Psoas muscle (tissue), 8 donors: ENCODE results near the gene FOLR3. TPM values are rescaled to one million over a fixed set of nuclear protein-coding genes. Genes with fewer than 3 reads are reported as not detected.
A peak's percentile ranks its signal among the peaks of the same experiment; 100 is the strongest.
"Not testable (repeated sequence)": the region's sequence is repeated elsewhere in the genome, so short reads cannot be mapped to it uniquely, and the experiment has no call there.

Source experiments
- ATAC-seq, 4 donors: fragments of 200-7000 bp; cut with Tn5 transposase; one replicate each; pipeline ENCODE4 v1.9.1; 2020; ENCODE audit warnings: moderate library complexity in 3 of 4, mild to moderate bottlenecking in 2 of 4
- DNase-seq, 2 donors: peaks; one replicate each; pipeline ENCODE4 v3.0.0-alpha.2; 2020
- H3K27ac ChIP-seq: fragments of 200-600 bp; one replicate; pipeline ENCODE4 v1.8.0; 2022
- H3K27me3 ChIP-seq, 3 donors: fragments of 200-600 bp in 1 of 3; one replicate each; pipeline versions ENCODE4 v1.6.1 to v1.8.0; 2013 to 2022; ENCODE audit warnings: low read length in 2 of 3, mild to moderate bottlenecking in 2 of 3, moderate library complexity in 1 of 3; ENCODE audit not compliant: insufficient read depth in 3 of 3
- H3K36me3 ChIP-seq, 2 donors: fragments of 200-600 bp in 1 of 2; one replicate each; pipeline versions ENCODE4 v1.6.1 to v1.8.0; 2013 to 2022; ENCODE audit warnings: low read depth in 1 of 2, mild to moderate bottlenecking in 1 of 2, moderate library complexity in 1 of 2; ENCODE audit not compliant: insufficient read depth in 1 of 2
- H3K4me1 ChIP-seq: fragments of 200-600 bp; one replicate; pipeline ENCODE4 v1.8.0; 2022
- H3K4me3 ChIP-seq: fragments of 200-600 bp; one replicate; pipeline ENCODE4 v1.8.0; 2022; ENCODE audit warnings: mild to moderate bottlenecking
- H3K9me3 ChIP-seq: fragments of 200-600 bp; one replicate; pipeline ENCODE4 v1.8.0; 2022
- CTCF ChIP-seq: fragments of 200-600 bp; IDR thresholded peaks from one replicate; pipeline ENCODE4 v1.8.0; 2022; ENCODE audit warnings: antibody characterized with exemption
- WGBS, 3 donors: extraction: QIAGEN DNeasy Blood & Tissue Kit; methylation state at CpG; one replicate each; pipeline versions ENCODE4 v1.1.6 to v1.1.7; 2013; 5-methylcytosine and 5-hydroxymethylcytosine counted together
- intact Hi-C, 2 donors: fragments of 100-400 bp; cut with DNase I; formaldehyde crosslinking; loops; one replicate each; pipeline versions ENCODE4 v1.11.0 to v1.14.2; 2022
- long read RNA-seq, 2 donors: library from polyadenylated mRNA; unstranded; transcript quantifications; one replicate each; pipeline ENCODE4 v2.0.0, GENCODE V29; 2021
- polyA plus RNA-seq, 3 donors: library from polyadenylated mRNA; stranded (reverse); fragments of 200-250 nt; gene quantifications; one replicate each; pipeline ENCODE4 v1.2.3, GENCODE V29; 2013
- total RNA-seq, 4 donors: library from RNA; stranded (reverse); fragmentation: NEBNext Ultra II Directional in 2 of 4; extraction: Animal tissue kit (Norgen Biotek cat#: 25700) in 2 of 4; gene quantifications; one replicate each; pipeline versions ENCODE4 v1.2.1 to v1.2.4, GENCODE V29; 2021 to 2023
- donor health status: healthy with polysubstance abuse.
- donor health status: DM: no; HTN: no; CAD: no; lungs with moderate emphysema.
- donor health status: Bipolar disorder and iron deficiency.
- donor health status: healthy.
- donor health status: DM: yes; HTN: yes; CAD: no.
- donor health status: DM: no; HTN: no; CAD: no.
- donor health status: DM: no; HTN: no; CAD: no.
- donor health status: DM: yes; HTN: yes; CAD: no.

FOLR3 gene
- total RNA-seq (under 1 TPM in 1 of 4 donors, not detected in 3; 0.58 TPM), polyA plus RNA-seq (under 1 TPM in 1 of 3 donors, not detected in 2; 0.09 TPM)
- long read RNA-seq, donor 1: 0 reads
- long read RNA-seq, donor 2: 0 reads

- H3K4me3 ChIP-seq, H3K9me3 ChIP-seq, H3K27ac ChIP-seq, ATAC-seq, H3K27me3 ChIP-seq, H3K4me1 ChIP-seq, intact Hi-C loops, DNase-seq, H3K36me3 ChIP-seq: not testable (repeated sequence)
- WGBS, 3 donors: 84 to 93% (median 88%) methylated on average over 4 of the region's 4 CpGs
These were observed at the start of gene FOLR3 for GRCh38 chr11:72135473-72135872. FOLR3 (plus strand) TSS chr11:72135725; CDS start chr11:72135953, 228 bp downstream.

- DNase-seq: no peak
- WGBS, 3 donors: 78 to 82% (median 79%) methylated on average over 4 of the region's 4 CpGs
- peaks cover 4% of the 10 kb centered on the region for H3K4me1 ChIP-seq
- no peak overlapping the region for H3K27ac ChIP-seq
- ATAC-seq: no peak
- no peaks in the 10 kb centered on the region for H3K27me3 ChIP-seq
- intact Hi-C loops: no loop called here
- peaks cover 7 to 18% of the 10 kb centered on the region in 2 donors for H3K36me3 ChIP-seq
- H3K4me3 ChIP-seq: no peak overlapping the region
- no peak for TF ChIP-seq CTCF
- no peaks in the 10 kb centered on the region for H3K9me3 ChIP-seq
These were observed 47.3 kb upstream of the FOLR3 start for GRCh38 chr11:72088076-72088808.

GRCh38 chr11:72091292-72091691 is 44.2 kb upstream of the FOLR3 start:
- H3K36me3 ChIP-seq: peaks cover 7 to 44% of the 10 kb centered on the region in 2 donors
- H3K4me3 ChIP-seq: no peak overlapping the region
- peak; percentile 89 to 96 (median 91) for ATAC-seq
- H3K27ac ChIP-seq: peak overlapping the region; percentile 1
- H3K9me3 ChIP-seq: no peaks in the 10 kb centered on the region
- peak; percentile 67 to 84 for DNase-seq
- intact Hi-C loops: loop anchor here (1.0 to 5.0 kb wide), 3 partner anchors 64 to 114 kb away; no protein-coding TSS in a partner anchor
- WGBS, 3 donors: 33 to 39% (median 34%) methylated on average over 4 of the region's 4 CpGs
- H3K4me1 ChIP-seq: peaks cover 4% of the 10 kb centered on the region
- TF ChIP-seq CTCF: peak; percentile 85
- no peaks in the 10 kb centered on the region for H3K27me3 ChIP-seq

- Histone ChIP-seq H3K9me3 (no peaks in the 10 kb centered on the region), H3K4me1 (peaks cover 47% of the 10 kb centered on the region), H3K27me3 (no peaks in the 10 kb centered on the region), H3K4me3 (no peak overlapping the region), H3K36me3 (peaks cover 0 to 61% of the 10 kb centered on the region in 2 donors), H3K27ac (peak overlapping the region; percentile 100)
- no peak for TF ChIP-seq CTCF
- no peak for DNase-seq
- 33 to 42% (median 42%) methylated on average over 3 of the region's 3 CpGs for WGBS, 3 donors
- intact Hi-C loops: no loop called here
- ATAC-seq: peak in 1 of 4 donors; percentile 60
These were observed 36.8 kb upstream of the FOLR3 start for GRCh38 chr11:72098741-72099140.

GRCh38 chr11:72100009-72100408 is 35.5 kb upstream of the FOLR3 start:
- peak overlapping the region; percentile 100 for H3K27ac ChIP-seq
- WGBS, 3 donors: 76 to 90% (median 85%) methylated on average over 3 of the region's 3 CpGs
- intact Hi-C loops: no loop called here
- no peaks in the 10 kb centered on the region for H3K27me3 ChIP-seq
- no peak for TF ChIP-seq CTCF
- ATAC-seq (no peak), DNase-seq (no peak)
- H3K4me1 ChIP-seq: peaks cover 51% of the 10 kb centered on the region
- H3K36me3 ChIP-seq: peaks cover 0 to 48% of the 10 kb centered on the region in 2 donors
- H3K9me3 ChIP-seq: no peaks in the 10 kb centered on the region
- H3K4me3 ChIP-seq: no peak overlapping the region
